GM21367 (cell line): ENCODE results near the gene AIM2.
"Not testable (repeated sequence)": the region's sequence is repeated elsewhere in the genome, so short reads cannot be mapped to it uniquely, and the experiment has no call there.

Experiments used
- ATAC-seq: cut with Tn5 transposase; IDR thresholded peaks from one replicate; pipeline ENCODE4 v1.9.1; 2021; ENCODE audit not compliant: unreplicated experiment

Gene AIM2

DNA sequence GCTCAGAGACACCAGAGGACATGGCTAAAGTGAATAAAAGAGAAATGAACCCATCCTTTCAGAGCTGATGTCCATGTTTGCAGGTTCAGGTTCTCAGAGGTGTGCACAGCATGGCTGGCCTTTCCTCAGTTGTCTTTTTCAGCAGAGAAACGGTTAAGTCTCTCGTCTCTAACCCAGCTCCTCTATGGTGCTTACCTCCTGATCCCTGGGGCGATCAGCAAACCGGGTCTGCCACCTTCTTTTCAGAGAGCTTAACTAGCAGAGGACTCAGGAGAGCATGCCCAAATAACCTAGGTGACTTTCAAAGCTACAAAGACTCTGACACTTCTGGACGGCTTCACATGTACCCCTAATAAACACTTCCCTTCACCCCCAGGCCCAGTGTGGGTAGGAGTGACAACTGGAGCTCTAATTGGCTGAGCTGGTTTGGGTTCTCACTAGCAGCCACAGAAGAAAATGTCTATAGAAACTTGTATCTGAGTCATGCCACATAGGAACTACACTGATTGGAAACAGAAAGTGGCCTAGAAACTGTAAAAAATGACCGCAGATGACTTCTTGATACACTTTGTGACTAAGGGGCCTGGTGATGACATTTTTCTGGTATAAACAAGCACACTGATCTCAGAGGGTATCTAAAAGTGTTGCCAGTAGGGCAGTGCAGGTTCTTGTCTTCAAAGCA lies at the start of gene AIM2:
AIM2 (minus strand) TSS at position 329 of the 682 bp plus-strand sequence. CDS start 3,267 bp downstream, outside the sequence.
- ATAC-seq = peak; percentile 81

GRCh38 chr1:159123587-159123986 lies 47.0 kb upstream of the AIM2 start:
- no peak for ATAC-seq

- ATAC-seq = peak; percentile 63
These were observed 45.5 kb upstream of the AIM2 start for GRCh38 chr1:159122005-159122621.

DNA sequence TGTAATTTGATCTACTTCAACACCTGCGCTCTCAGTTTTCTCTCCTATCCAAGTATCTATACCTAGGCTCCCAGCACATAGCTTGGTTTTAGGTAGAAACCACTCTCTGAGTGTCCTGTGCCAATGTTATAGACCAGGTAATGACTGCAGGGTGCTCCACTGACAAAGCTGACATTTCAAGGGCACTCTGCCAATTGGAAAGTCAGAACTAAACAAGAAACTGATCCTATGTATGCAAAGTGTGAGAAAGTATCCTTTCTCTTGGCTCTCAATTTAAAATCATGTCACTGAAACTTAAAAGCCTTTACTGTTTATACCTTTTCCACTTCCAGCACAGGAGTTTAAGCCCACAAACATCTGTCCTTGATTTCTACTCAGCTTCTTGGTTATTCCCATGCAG lies 45.0 kb upstream of the AIM2 start:
- peak; percentile 60 for ATAC-seq

- no peak for ATAC-seq
These were observed 43.8 kb upstream of the AIM2 start for GRCh38 chr1:159120317-159120716.

DNA sequence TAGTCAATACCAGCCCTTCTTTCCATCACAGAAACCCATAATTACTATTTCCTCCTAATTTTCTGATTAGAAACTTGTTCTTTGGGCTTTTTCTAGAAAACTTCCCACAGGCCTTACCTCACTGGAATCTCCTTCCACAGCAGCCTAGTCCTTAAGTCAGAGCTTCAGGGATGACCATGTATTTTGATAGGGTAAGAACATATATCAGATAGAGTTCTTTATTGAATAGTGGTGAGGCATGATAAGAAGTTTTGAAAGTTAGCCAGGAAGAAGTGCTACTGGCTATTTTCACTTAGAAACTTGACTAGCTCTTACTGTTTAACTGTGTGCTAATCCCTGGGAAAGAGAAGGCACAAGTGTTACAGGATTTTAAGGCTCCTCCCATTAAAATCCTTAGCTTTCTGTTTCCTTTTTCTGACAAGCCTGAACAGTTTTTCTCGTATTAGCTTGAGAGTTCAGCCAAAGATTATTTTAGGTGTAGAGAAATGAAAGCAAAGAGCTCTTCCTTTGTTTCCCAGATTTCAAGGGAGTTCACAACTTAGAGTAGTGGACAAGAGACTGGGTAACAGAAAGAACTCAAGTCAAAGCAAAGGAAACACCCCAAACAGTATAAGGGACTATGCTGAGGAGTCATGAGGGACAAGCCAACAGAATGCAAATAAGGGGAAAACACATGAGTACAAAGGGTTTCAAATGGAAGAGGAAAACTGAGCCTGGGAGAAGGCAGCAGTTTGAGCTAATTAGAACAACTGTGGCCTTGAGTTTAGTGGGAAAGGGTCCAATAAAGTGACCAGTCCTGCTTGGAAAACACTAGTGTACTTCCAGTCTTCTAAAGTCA lies 37.2 kb upstream of the AIM2 start:
- ATAC-seq = no peak

- ATAC-seq = not testable (repeated sequence)
These were observed 26.5 kb upstream of the AIM2 start for GRCh38 chr1:159103021-159103420.

DNA sequence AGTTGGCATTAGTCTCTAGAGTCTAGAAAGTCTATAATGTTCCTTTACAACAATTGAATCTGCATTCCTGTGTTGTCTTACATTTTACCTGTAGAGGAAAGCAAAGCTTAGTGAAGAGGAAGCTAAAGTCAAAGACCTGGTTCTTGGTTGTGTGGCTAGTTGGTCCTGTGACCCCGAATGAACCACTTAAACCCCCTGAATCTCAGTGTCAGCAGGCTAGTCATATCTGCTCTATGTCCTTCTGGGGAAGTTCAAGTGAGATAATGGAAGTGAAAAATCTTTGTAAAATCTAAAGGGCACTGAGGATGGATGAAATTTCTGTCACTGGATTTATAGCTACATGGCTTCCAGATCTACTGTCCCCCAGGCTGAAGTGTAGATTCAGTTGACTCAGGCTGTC lies 24.0 kb upstream of the AIM2 start:
- no peak for ATAC-seq

- no peak for ATAC-seq
These were observed 22.0 kb upstream of the AIM2 start for GRCh38 chr1:159098596-159098995.

- no peak for ATAC-seq
These were observed 15.6 kb upstream of the AIM2 start for GRCh38 chr1:159092036-159092760.

DNA sequence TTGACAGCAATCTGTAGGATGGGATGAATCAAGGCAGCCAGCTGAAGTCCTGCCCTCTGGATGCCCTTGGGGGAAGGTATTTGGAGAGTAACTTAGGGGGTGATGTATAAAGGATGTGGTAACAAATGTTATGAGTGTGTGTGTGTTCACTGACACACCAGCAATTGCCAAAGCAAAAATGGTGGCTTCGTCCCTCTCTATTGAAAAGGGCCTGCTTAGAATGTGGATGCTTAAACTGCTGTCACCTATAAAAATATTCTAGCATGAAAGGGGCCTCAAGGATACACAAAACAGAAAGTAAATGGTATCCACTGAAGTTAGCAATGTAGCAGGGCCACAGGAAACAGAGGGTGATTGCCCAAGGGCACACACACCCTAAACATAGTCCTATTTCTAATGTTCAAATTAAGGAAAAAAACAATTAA lies 15.1 kb upstream of the AIM2 start:
- ATAC-seq = no peak

DNA sequence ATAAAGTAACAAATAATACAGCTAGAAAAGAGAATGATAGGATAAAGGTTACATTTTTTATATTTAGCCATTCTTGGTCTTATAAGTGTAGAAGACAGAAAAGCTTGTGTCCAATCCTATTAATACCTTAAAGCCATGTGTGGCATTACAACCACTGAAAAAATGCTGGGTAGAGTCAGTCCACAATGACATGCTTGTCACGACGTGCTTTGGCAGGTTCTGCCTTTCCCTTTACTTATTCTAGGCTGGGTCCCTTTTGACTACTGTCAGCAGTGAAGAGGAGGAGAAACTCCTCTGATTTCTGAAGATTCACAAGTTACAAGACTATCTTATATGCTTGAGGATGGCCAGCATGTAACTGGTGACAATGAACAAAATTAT lies 14.6 kb upstream of the AIM2 start:
- ATAC-seq = no peak

DNA sequence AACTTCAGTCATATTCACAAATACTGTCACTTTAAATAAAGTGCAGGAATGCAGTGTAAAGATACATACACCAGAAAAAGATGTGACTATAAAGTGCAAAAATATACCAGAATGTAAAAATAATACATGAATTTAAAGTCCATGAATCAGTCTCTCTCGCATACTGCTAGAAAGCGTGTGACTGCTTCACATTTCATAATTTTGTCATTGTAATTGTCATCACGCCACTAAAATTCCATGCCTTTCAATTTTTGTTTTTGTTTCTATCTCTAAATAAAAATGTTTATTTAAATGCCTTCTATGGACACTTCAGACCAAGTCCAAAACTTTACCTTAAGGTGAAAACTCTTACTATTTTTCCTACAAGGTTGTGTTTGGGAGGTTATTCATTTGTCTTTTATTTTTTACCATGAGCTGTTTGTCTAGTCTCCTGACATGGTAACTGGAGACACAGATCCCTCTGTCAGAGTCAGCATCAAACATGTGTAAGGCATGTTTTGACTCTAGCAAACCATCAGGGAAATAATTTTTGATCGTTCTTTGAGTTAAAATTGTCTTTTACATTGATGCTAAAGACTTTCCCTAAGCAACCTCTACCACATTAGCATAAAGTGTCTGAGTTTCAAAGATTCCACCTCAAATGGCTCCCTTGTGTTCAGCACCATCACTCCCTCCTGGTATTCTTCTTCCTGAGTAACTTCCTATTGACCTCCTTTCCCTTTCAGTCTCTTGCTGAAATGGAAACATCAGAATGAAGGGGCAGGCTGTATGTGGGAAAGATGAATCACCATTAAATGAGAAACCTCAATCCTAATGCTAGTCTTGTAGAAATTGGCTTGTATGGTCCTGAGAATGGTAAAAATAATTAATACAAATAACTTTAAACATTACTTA lies 14.0 kb upstream of the AIM2 start:
- no peak for ATAC-seq

GRCh38 chr1:159089184-159089791 lies 12.7 kb upstream of the AIM2 start:
- no peak for ATAC-seq

DNA sequence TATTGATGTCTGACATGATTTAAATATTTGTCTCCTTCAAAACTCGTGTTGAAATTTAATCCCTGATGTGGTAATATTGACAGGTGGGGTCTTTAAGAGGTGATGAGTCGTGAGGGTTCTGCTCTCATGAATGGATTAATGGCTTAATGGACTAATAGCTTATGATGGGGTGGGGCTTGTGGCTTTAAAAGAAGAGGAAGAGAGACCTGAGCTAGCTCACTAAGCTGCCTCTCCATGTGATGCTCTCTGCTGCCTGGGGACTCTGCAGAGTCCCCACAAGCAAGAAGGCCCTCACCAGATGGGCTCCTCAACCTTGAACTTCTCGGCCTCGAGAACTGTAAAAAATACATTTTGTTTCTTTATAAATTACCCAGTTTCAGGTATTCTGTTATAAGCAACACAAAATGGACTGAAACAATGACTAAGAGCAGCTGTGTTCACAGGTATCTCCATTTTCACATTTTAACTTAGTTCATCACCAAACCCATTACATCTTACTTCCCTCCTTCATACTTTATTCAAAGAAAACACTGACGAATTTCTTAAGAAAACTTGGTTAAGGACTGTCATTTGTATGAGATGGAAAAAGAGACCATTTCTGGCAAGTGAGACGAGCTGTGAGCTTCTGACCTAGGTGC lies 12.1 kb upstream of the AIM2 start:
- no peak for ATAC-seq

GRCh38 chr1:159088050-159088449 lies 11.5 kb upstream of the AIM2 start:
- no peak for ATAC-seq

- no peak for ATAC-seq
These were observed 8.3 kb upstream of the AIM2 start for GRCh38 chr1:159084867-159085266.

DNA sequence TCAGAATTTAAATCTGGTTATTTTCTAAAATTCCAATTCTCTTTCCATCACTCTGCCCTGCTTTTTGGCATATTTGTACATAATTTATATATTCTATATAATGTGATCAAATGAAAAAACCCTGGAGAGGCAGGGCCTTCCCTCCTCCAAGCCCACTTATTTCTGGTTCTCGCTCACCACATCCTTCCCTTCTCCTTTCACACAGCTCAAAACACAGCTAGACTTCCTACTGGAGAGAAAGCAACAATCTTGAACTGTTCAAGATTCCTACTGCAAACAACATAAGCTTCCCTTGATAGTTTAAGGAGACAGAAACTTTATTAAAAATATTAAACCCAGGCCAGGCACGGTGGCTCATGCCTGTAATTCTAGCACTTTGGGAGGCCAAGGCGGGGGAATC lies 7.6 kb upstream of the AIM2 start:
- ATAC-seq = no peak

- no peak for ATAC-seq
These were observed 6.4 kb upstream of the AIM2 start for GRCh38 chr1:159083013-159083412.
